NCI-H2081 (cell line): ENCODE measurements around the gene TNIK.
A peak's percentile ranks its signal among the peaks of the same experiment; 100 is the strongest.

Experiments used
- DNase-seq, 2 experiments: peaks; one replicate each; lab custom pipeline; 2025; lab: John Stamatoyannopoulos, UW

Gene TNIK

GRCh38 chr3:171416666-171417065, 43.5 kb downstream of the TNIK start:
- no peak for DNase-seq

- no peak for DNase-seq
Observed at GRCh38 chr3:171416061-171416460, 44.1 kb downstream of the TNIK start.

- DNase-seq = no peak
Observed at GRCh38 chr3:171415070-171415469, 45.1 kb downstream of the TNIK start.

GRCh38 chr3:171412473-171412872, 47.7 kb downstream of the TNIK start:
- DNase-seq = no peak

GRCh38 chr3:171412054-171412453, 48.2 kb downstream of the TNIK start:
- DNase-seq = no peak

- no peak for DNase-seq
Observed at GRCh38 chr3:171410186-171410585, 50.0 kb downstream of the TNIK start.

- DNase-seq = no peak
Observed at GRCh38 chr3:171407759-171408158, 52.4 kb downstream of the TNIK start.

GRCh38 chr3:171404376-171404967, 55.7 kb downstream of the TNIK start:
- no peak for DNase-seq

GRCh38 chr3:171402281-171402680, 57.9 kb downstream of the TNIK start:
- no peak for DNase-seq

GRCh38 chr3:171401432-171401831, 58.8 kb downstream of the TNIK start:
- no peak for DNase-seq

GRCh38 chr3:171399842-171400241, 60.4 kb downstream of the TNIK start:
- DNase-seq = no peak

GRCh38 chr3:171398343-171398742, 61.9 kb downstream of the TNIK start:
- no peak for DNase-seq

- DNase-seq = no peak
Observed at GRCh38 chr3:171397089-171397488, 63.1 kb downstream of the TNIK start.

- no peak for DNase-seq
Observed at GRCh38 chr3:171396048-171396447, 64.2 kb downstream of the TNIK start.

- peak; percentile 55 to 84 for DNase-seq
Observed at GRCh38 chr3:171393032-171393744, 67.0 kb downstream of the TNIK start.

GRCh38 chr3:171391432-171391831, 68.8 kb downstream of the TNIK start:
- DNase-seq = no peak

- DNase-seq = no peak
Observed at GRCh38 chr3:171390051-171390941, 69.9 kb downstream of the TNIK start.

- no peak for DNase-seq
Observed at GRCh38 chr3:171389491-171389890, 70.7 kb downstream of the TNIK start.

- no peak for DNase-seq
Observed at GRCh38 chr3:171388527-171388926, 71.7 kb downstream of the TNIK start.

GRCh38 chr3:171387062-171387461, 73.1 kb downstream of the TNIK start:
- no peak for DNase-seq

- no peak for DNase-seq
Observed at GRCh38 chr3:171385086-171385485, 75.1 kb downstream of the TNIK start.

- no peak for DNase-seq
Observed at GRCh38 chr3:171384101-171384891, 75.9 kb downstream of the TNIK start.
